Measurements from ENCODE around the gene BMP8B.
"Not testable (repeated sequence)": the region's sequence is repeated elsewhere in the genome, so short reads cannot be mapped to it uniquely, and the experiment has no call there.

The BMP8B gene

GRCh38 chr1:39770100-39771021, 18.3 kb downstream of the BMP8B start:
- not testable (repeated sequence) for H3K9me3 ChIP-seq (ENCODE audit: severe bottlenecking); H3K27ac ChIP-seq (ENCODE audit: poor library complexity, severe bottlenecking); H3K27me3 ChIP-seq (ENCODE audit: insufficient read depth, poor library complexity, severe bottlenecking); H3K4me1 ChIP-seq (ENCODE audit: insufficient read depth, poor library complexity, severe bottlenecking); H3K36me3 ChIP-seq (ENCODE audit: low read depth); DNase-seq (ENCODE audit: low spot score)
- H3K4me3 ChIP-seq (ENCODE audit: severe bottlenecking), result peak overlapping the region; percentile 41
- ATAC-seq (ENCODE audit: low read depth), result peak; percentile 84
- peak; percentile 37 for TF ChIP-seq CTCF (IDR thresholded peaks at IDR 0.05; ENCODE audit: poor library complexity, severe bottlenecking)

GRCh38 chr1:39769502-39769901, 19.2 kb downstream of the BMP8B start:
- not testable (repeated sequence) for H3K4me3 ChIP-seq (ENCODE audit: severe bottlenecking); DNase-seq (ENCODE audit: low spot score); H3K36me3 ChIP-seq (ENCODE audit: low read depth); H3K4me1 ChIP-seq (ENCODE audit: insufficient read depth, poor library complexity, severe bottlenecking); ATAC-seq (ENCODE audit: low read depth); H3K27ac ChIP-seq (ENCODE audit: poor library complexity, severe bottlenecking); H3K9me3 ChIP-seq (ENCODE audit: severe bottlenecking); H3K27me3 ChIP-seq (ENCODE audit: insufficient read depth, poor library complexity, severe bottlenecking)

- H3K4me3 ChIP-seq (ENCODE audit: severe bottlenecking); H3K4me1 ChIP-seq (ENCODE audit: insufficient read depth, poor library complexity, severe bottlenecking); H3K36me3 ChIP-seq (ENCODE audit: low read depth); H3K27me3 ChIP-seq (ENCODE audit: insufficient read depth, poor library complexity, severe bottlenecking); H3K27ac ChIP-seq (ENCODE audit: poor library complexity, severe bottlenecking); H3K9me3 ChIP-seq (ENCODE audit: severe bottlenecking); DNase-seq (ENCODE audit: low spot score): not testable (repeated sequence)
- 0 out of 3 replicates have a peak, but pooled peaks have one; percentile 9 for ATAC-seq (ENCODE audit: low read depth)
Measured at GRCh38 chr1:39766466-39766865, 22.2 kb downstream of the BMP8B start.

- H3K36me3 ChIP-seq (ENCODE audit: low read depth); H3K4me1 ChIP-seq (ENCODE audit: insufficient read depth, poor library complexity, severe bottlenecking); DNase-seq (ENCODE audit: low spot score); H3K27me3 ChIP-seq (ENCODE audit: insufficient read depth, poor library complexity, severe bottlenecking); H3K9me3 ChIP-seq (ENCODE audit: severe bottlenecking); H3K27ac ChIP-seq (ENCODE audit: poor library complexity, severe bottlenecking); H3K4me3 ChIP-seq (ENCODE audit: severe bottlenecking); ATAC-seq (ENCODE audit: low read depth): not testable (repeated sequence)
Measured at GRCh38 chr1:39764512-39764911, 24.2 kb downstream of the BMP8B start.

- not testable (repeated sequence) for H3K9me3 ChIP-seq (ENCODE audit: severe bottlenecking); ATAC-seq (ENCODE audit: low read depth); H3K27me3 ChIP-seq (ENCODE audit: insufficient read depth, poor library complexity, severe bottlenecking); H3K36me3 ChIP-seq (ENCODE audit: low read depth); H3K4me1 ChIP-seq (ENCODE audit: insufficient read depth, poor library complexity, severe bottlenecking); H3K27ac ChIP-seq (ENCODE audit: poor library complexity, severe bottlenecking); H3K4me3 ChIP-seq (ENCODE audit: severe bottlenecking); DNase-seq (ENCODE audit: low spot score)
Measured at GRCh38 chr1:39763619-39764374, 24.9 kb downstream of the BMP8B start.

DNA sequence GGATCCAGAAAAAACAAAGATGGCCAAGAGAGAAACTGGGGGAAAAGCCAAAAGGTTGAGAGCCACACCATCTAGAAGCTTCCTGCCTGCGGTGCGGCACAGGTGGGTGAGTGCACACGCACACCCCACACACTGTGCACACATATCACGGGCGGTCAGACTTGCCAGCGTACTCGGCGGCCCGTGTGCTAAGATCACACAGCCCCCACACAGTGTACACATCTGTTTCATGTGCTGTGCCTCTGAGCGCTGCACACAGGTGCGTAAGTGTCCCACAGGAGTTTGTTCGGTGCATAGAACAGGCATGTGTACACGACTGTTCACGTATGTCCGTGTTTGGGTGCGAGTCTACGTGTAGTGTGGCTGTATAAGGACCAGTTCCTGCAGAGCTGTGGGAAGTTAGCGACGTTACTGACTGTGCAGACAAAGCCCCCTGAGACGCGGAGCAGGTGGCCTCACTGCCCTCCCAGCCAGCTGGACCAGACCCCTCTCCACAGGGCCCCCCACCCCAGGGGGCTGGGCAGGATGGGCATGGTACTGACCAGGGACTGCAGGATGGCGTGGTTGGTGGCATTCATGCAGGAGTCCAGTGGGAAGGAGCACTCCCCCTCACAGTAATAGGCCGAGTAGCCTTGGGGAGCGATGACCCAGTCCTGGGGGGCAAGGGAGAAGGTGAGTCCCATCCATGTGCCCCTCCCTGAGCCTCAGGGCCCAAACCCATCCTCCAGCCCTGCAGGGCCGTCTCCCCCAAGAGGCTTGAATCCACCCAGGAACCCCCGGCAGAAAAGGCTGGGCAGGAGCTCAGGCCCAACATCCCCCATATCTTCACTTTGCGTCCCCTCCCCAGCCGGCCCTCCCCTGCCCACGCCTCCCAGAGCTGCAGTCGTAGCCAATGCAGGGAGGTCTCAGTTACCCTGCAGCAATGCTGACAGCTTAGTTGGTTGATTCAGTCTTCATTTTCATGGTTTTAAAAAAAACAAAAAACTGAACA, 25.8 kb downstream of the BMP8B start:
- DNase-seq (ENCODE audit: low spot score), result no peak
- Histone ChIP-seq H3K36me3 (ENCODE audit: low read depth) (no peaks in the 10 kb centered on the region; the same call in 1 of the 2 replicates), H3K4me3 (ENCODE audit: severe bottlenecking) (no peak overlapping the region), H3K4me1 (ENCODE audit: insufficient read depth, poor library complexity, severe bottlenecking) (no peaks in the 10 kb centered on the region), H3K27ac (ENCODE audit: poor library complexity, severe bottlenecking) (no peak overlapping the region), H3K27me3 (ENCODE audit: insufficient read depth, poor library complexity, severe bottlenecking) (no peaks in the 10 kb centered on the region), H3K9me3 (ENCODE audit: severe bottlenecking) (no peaks in the 10 kb centered on the region)
- ATAC-seq (ENCODE audit: low read depth), result no peak
- TF ChIP-seq CTCF (IDR thresholded peaks at IDR 0.05; ENCODE audit: poor library complexity, severe bottlenecking), result no peak
